Measurements from ENCODE around the gene DENND6A. TPM values are rescaled to one million over a fixed set of nuclear protein-coding genes. Genes with fewer than 3 reads are reported as not detected.

Gene DENND6A
- polyA plus RNA-seq, 3 donors = 3.1 to 11.6 (median 6.8) TPM

DNA sequence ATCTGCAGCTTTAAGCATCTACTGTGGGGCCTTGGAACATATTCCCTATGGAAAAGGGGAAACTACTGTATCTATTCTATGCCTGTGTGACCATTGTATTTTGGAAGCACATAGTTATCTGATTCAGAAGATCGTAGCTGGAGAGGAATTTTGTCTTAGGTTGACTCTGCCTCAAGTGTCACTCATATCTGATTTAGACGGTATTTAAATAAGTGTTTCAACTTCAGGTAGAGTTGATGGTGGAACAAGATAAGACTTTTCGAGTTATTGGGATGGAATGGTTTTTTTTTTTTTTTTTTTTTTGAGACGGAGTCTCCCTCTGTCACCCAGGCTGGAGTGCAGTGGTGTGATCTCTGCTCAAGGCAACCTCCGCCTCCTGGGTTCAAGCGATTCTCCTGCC is 8.9 kb upstream of the DENND6A start:
- no peak overlapping the region for H3K27ac ChIP-seq (ENCODE audit: low read depth, low read length)
- 89 to 97% (median 95%) methylated on average over 6 of the region's 6 CpGs for WGBS, 3 donors

DNA sequence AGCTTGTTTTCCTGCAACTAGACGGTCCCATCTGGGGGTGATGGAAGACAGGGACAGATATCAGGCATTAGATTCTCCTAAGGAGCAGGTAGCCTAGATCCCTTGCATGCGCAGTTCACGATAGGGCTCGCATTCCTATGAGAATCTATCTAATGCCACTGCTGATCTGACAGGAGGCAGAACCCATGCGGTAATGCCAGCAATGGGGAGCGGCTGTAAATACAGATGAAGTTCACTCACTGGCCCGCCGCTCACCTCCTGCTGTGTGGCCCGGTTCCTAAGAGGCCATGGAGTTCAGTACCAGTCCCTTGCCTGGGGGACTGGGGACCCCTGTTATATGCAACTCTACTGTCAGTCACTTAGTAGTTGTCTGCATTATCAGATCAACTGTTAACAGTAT is 7.9 kb upstream of the DENND6A start:
- no peak overlapping the region for H3K27ac ChIP-seq (ENCODE audit: low read depth, low read length)
- 83 to 96% (median 91%) methylated on average over 9 of the region's 9 CpGs for WGBS, 3 donors

DNA sequence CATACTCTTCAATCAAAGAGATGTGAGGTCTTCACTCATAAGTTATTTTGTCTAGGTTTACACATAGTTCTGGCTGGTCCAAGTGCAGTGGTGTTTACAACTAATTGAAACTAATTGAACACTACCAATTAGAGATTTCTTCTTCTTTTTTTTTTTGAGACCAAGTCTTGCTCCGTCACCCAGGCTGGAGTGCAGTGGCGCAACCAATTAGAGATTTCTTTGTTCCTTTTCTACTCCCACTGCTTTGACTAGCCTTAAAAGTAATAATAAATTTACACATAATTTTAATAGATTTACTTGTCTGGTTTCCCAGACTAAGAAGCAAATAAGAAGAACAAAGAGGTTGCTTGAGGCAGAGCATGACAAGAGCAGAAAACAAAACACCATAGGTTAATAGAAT is 6.7 kb upstream of the DENND6A start:
- H3K27ac ChIP-seq (ENCODE audit: low read depth, low read length) = no peak overlapping the region
- WGBS, 3 donors = 76 to 92% (median 77%) methylated on average over 2 of the region's 2 CpGs

DNA sequence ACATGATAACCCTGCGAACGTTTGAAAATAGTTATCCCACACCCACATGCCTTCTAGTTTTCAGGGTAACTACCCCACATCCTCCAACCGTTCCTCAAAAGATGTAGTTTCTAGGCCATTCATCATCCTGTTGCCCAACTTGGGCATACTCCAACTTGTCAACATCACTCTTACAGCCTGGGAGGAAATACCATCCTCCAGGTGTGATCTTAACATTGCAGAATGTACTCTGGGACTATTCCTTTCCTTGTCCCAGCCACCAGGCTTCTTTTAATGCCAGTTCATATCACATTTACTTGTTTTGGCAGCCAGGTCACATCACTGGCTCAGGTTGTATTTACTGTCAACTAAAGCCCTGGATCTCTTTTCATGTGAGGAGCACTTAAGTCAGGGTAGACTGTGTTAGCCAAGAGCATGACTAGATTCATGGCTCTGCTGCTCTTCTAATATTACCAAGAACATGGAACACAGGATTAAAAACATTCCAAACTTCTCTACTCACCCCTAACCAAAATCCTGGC is 4.0 kb upstream of the DENND6A start:
- no peak overlapping the region for H3K27ac ChIP-seq (ENCODE audit: low read depth, low read length)
- 29 to 46% (median 31%) methylated on average over 3 of the region's 3 CpGs for WGBS, 3 donors

DNA sequence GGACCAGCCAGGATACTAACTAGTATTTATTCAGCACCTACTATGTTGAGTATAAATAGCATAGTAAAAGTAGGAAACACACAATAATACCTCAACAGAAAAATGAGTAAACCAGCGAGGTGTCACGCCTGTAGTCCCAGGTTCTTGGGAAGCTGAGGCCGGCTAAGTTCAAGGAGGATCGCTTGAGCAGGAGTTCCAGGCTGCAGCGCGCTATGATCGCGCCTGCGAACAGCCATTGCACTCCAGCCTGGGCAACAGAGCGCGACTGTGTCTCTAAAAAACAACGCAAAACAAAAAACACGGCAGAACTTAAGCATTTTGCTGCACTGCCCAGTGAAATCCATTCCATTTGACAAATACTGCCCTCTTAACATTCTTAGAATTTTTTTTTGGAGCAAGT is 1.3 kb upstream of the DENND6A start:
- H3K27ac ChIP-seq (ENCODE audit: low read depth, low read length) = no peak overlapping the region
- 89 to 93% (median 90%) methylated on average over 13 of the region's 13 CpGs for WGBS, 3 donors

DNA sequence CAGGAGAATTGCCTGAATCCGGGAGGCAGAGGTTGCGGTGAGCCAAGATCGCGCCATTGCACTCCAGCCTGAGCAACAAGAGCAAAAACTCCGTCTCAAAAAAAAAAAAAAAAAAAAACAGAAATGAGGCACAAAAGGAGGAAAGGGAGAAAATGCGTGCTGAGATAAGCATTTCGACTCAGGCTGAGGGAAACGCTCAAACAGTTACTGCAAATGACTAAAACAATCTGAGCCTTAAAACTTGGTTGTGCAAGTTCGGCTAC is 813 bp downstream of the DENND6A start:
- 0 to 3% (median 0%) methylated on average over 8 to 9 of the region's 9 CpGs for WGBS, 3 donors
- peak overlapping the region; percentile 98 for H3K27ac ChIP-seq (ENCODE audit: low read depth, low read length)

DNA sequence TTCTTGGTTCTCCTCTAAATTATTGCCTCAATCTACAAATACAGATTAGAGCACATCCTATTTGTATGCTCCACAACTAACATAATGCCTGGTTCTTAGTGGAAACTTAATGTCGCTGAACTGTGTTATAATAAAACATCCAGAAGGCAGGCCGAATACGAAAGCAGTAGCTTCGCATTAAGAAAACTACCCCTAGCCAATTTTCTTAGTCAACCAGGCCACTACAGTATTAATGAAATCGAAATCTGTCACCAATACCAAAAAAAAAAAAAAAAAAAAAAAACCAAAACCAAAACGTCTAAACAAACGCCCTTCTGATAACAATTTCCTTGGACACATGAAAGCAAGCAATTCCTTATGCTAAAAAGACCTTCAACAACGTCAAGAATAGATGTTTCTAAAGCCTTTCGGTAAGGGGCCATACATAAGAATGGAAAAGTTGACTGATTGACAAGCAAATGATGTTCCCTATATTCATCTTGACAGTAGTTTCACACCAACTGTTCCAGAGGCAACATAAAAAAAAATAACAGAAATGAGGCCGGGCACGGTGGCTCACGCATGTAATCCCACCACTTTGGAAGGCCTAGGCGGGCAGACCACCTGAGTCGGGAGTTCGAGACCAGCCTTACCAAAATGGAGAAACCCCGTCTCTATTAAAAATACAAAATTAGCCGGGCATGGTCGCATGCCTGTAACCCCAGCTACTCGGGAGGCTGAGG is 1.3 kb downstream of the DENND6A start:
- 8 to 29% (median 10%) methylated on average over 19 of the region's 19 CpGs for WGBS, 3 donors
- peak overlapping the region; percentile 58 for H3K27ac ChIP-seq (ENCODE audit: low read depth, low read length)

DNA sequence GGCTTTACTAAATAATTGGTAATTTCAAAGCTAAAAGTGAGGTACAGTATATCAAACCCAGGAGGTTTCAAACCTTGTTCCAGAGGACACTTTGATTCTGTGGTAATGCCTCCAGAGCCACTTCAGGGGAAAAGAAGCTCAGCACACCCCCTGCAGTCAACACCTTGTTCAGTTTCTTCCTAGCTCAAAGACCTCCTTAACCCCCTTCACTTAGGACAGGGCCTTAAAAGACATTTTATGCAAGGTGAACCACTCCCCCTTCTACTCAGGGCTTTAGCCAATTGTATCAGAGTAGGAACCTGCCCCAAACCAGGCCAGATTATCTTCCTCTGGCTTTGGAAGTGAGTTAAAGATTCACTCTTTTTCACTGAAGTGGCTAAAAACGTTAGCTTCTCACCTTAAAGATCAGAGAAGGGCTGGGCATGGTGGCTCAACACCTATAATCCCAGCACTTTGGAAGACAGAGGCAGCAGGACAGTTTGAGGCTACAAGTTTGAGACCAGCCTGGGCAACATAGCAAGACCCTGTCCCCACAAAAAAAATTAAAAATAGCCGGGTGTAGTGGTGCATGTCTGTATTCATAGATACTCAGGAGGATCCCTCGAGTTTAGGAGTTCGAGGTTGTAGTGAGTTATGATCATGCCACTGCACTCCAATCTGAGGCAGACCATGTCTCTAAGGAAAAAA is 3.4 kb downstream of the DENND6A start:
- no peak overlapping the region for H3K27ac ChIP-seq (ENCODE audit: low read depth, low read length)
- WGBS, 3 donors = 73 to 78% (median 73%) methylated on average over 4 of the region's 4 CpGs

DNA sequence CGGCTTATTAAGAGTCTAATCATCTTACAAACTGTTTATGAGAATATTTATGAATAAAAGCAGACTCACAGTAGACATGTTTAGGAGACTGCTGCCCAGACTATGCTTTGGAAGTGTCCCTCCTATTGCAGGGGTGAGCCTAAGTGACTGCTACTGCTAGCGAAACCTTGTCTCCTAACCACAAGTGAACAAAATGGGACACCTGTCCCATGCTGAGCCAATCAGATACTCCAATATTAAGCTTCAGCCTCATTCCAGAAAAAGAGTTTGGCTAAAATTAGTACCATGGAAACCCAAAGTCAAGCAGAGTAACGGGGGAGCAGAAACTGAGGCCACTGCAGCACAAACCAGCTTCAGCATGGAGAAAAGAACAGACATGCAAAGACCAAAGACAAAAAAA is 4.6 kb downstream of the DENND6A start:
- WGBS, 3 donors = 74 to 91% (median 85%) methylated on average over 3 of the region's 3 CpGs
- no peak overlapping the region for H3K27ac ChIP-seq (ENCODE audit: low read depth, low read length)

DNA sequence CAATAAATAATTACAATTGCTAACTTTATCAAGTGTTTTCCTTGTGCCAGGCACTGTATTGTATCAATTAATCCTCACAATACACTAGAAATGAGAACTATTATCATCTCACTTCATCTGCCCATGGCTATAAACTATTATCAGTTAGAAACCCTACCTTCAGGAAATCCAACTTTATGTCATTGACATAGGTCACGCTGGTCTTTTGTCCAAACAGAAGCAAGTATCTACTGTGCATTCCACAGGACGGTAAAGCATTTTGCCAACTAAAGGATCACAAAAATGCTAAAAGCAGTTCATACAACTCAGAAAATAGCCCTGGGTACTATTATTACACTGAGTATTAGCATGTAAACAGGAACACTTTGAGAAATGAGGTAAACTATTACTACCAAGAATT is 9.6 kb downstream of the DENND6A start:
- 75 to 81% (median 78%) methylated on average over 2 of the region's 2 CpGs for WGBS, 3 donors
- H3K27ac ChIP-seq (ENCODE audit: low read depth, low read length) = no peak overlapping the region

DNA sequence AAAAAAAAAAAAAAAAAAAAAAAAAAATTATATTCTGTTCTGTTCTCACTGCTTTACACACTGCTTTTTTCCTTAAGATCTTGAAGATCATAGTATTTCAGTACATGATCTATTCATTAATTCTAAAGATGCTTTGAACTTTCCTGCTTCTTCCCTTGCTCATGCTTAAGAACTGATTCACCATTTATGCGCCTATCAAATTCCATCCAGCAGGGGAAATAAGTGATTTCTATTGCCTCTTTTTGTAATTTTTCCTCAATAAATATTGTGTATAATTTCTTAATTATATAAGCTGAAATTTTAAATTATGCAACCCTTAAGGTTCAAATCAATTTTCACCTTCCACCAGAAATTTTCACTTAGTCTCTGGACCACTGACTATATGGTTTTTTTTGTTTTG is 10.6 kb downstream of the DENND6A start:
- 0 to 100% (median 46%) methylated on average over 1 of the region's 1 CpG for WGBS, 3 donors
- no peak overlapping the region for H3K27ac ChIP-seq (ENCODE audit: low read depth, low read length)

DNA sequence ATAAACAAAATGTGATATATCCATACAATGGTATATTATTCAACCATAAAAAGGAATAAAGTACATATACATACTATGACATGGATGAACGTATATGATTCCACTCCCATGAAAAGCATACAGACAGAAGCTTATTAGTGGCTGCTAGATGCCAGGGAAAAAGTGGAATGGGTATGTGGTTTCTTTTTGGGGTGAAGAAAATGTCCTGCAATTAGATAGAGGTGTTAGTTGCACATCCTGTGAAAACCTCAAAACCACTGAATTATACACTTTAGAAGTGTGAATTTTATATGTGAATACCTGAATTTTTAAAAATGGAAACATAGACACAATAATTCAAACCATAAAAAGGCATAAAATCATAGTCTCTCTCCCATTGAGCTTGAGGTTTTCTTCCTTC is 11.2 kb downstream of the DENND6A start:
- H3K27ac ChIP-seq (ENCODE audit: low read depth, low read length) = no peak overlapping the region
- WGBS, 3 donors = 81 to 93% (median 84%) methylated on average over 1 of the region's 1 CpG

DNA sequence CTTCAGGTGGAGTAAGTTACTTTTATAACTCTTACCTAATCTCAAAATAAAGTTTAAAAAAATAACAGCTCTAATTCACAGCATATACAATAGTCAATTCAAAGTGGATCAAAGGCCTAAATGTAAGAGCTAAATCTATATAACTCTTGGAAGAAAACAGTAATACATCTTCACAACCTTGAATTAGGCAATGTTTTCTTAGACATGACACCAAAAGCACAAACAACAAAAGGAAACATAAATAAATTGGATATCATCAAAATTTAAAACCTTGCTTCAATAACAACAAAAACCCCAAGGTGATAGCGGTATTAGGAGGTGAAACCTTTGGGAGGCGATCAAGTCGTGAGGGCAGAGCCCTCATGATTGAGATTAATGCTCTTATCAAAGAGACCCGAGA is 12.8 kb downstream of the DENND6A start:
- 93 to 98% (median 98%) methylated on average over 4 of the region's 4 CpGs for WGBS, 3 donors
- no peak overlapping the region for H3K27ac ChIP-seq (ENCODE audit: low read depth, low read length)

DNA sequence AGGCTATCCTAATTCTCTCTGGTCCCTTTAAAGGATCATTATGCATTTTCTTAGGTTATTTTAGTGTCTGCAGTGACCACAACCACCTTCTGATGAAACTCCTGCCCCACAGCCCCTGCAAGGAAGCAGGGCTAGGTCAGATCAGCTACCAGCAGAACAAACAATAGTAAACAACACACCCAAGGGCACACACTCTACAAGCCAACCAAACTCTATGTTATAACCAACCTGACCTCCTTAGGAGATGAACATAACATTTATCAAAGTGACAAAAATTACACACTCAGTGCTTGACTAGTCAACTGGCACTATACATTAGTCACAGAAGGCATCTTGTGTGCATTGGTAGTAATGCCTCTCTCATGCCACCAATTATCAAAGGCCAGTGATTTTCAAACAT is 17.3 kb downstream of the DENND6A start:
- H3K27ac ChIP-seq (ENCODE audit: low read depth, low read length) = no peak overlapping the region

DNA sequence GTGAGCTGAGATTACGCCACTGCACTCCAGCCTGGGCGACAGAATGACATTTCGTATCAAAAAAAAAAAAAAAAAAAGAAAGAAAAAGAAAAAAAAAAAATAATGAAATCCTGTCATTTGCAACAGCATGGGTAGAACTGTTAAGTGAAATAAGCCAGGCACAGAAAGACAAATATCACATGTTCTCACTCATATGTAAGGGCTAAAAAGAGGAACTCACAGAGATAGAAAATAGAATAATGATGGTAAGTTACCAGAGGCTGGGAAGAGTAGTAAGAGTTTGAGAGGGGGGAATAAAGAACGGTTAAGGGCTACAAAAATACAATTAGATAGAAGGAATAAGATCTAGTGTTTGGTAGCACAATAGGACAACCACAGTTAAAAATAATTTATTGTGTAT is 19.7 kb downstream of the DENND6A start:
- WGBS, 3 donors = 65 to 85% (median 72%) methylated on average over 4 of the region's 4 CpGs
- H3K27ac ChIP-seq (ENCODE audit: low read depth, low read length) = no peak overlapping the region

DNA sequence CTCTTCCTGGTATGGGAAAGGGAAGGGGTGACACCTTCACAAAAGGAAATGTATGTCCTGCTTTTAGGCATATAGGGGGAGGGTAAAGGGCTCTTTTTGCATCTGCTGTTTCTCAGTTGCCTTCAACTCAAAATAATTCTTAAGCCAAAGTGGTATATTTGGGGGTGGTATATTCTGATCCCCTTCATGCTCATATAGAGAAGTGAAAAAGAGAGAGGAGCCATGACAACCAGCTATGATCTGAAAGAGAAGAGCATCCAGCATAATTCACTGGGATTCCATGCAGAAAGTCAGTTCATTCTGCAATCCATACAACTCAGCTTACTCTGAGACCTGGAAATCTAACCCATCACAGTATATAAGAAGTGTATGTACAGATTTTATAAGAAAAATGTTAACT is 22.3 kb downstream of the DENND6A start:
- no peak overlapping the region for H3K27ac ChIP-seq (ENCODE audit: low read depth, low read length)

DNA sequence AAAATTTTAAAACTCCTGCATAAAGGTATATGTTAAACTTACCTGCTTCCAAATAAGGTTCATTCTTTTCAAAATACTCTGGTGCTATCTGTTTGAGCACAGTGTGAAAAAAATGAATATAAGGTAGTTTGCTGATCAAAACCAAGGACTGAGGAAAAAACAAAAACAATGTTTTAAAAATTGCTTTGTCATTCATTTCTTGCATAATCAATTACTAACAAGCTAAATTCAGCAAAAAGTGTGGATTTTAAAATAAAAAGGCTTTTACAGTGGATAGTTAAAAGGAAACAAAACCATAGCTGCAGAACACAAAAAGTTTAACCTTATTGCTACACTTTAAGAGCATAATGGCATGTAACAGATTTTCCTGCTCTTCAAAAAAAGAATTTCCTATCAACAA is 31.5 kb downstream of the DENND6A start:
- no peak overlapping the region for H3K27ac ChIP-seq (ENCODE audit: low read depth, low read length)

DNA sequence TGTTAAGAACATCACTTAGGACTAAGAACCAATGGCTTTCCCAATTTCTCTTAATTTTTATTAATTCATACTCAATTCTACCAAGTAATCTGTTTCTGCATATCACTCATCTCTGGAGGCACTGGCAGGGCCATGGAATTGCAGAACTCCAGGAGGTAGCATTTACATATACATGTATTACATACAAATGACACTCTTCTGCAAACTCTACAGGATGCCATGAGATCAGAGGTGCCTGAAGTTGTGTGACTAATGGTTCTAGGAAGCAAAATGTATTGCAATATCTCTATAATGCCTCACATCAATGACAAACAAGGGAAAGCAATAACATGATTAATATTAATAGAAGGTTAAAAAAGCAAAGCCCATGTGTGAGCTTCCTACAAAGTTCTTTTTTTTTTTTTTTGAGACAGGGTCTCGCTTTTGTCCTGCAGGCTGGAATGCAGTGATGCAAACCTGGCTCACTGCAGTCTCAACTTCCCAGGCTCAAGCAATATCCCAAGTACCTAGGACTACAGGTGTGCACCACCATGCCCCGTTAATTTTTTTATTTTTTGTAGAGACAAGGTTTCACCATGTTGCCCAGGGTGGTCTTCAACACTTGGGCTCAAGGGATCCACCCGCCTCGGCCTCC is 33.0 kb downstream of the DENND6A start:
- no peak overlapping the region for H3K27ac ChIP-seq (ENCODE audit: low read depth, low read length)
- WGBS, 3 donors = 95 to 98% (median 95%) methylated on average over 4 of the region's 4 CpGs

DNA sequence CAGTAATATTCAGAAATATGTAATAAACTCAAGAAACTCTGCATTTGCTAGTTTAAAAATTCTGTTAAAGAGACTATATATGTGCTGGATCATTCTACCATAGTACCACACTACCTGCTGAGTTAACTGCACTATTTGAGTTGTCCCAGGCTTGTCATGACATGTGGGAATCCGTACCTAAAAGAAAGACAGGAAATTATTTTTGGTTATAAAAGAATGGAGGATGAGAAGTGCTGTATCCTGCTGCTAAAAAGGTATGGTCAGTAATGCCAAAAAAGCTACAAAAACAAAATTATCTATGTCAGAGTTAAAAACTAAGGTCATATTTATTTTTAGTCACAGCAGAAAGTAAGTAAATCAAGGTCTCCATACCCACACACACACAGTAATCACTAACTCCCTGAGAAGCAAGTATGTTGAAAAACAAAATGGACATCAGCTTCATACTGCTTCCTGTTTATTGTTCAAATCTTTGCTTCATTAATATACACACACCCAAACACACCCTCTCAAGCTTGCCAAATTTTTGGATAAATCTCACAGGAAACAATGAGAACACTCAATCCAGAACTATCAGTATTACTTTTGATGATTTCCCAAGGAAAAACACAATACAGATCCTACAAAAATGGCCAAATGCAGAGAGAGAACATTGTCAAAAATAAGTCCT is 33.7 kb downstream of the DENND6A start:
- WGBS, 3 donors = 61 to 72% (median 66%) methylated on average over 1 of the region's 1 CpG
- no peak overlapping the region for H3K27ac ChIP-seq (ENCODE audit: low read depth, low read length)

DNA sequence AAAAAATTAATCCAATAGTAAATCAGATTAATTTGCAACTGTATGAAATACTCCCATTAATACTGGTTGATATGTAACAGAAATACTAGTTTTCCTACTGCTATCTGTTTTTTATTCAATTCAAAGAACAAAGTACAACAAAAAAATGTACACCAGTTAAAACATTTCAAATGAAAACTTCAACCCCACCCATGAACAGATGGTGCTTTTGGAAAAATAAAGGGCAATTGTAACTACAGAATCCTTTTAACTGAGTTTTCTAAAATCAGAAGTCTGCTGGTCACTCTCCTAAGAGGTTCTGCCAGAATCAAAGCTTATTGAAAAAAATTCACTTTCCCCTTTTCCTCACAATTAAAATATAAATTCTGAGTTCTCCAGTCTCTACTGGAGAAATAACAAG is 34.3 kb downstream of the DENND6A start:
- H3K27ac ChIP-seq (ENCODE audit: low read depth, low read length) = no peak overlapping the region
